NCI-H1417 (cell line): ENCODE data around the gene TBC1D10A.
A peak's percentile ranks its signal among the peaks of the same experiment; 100 is the strongest.

Experiments
- DNase-seq, 3 experiments: peaks; one replicate each; lab custom pipeline; 2025; lab: John Stamatoyannopoulos, UW

The TBC1D10A gene

GRCh38 chr22:30246814-30247376, 79.8 kb downstream of the TBC1D10A start:
- no peak for DNase-seq

- peak in 2 of 3 experiments; percentile 4 to 8 for DNase-seq
These were observed 80.5 kb downstream of the TBC1D10A start, which contains the start of gene LIF for GRCh38 chr22:30245985-30246813. Gene LIF, minus strand, starts transcription at chr22:30246759. Its CDS starts 64 bp downstream, at chr22:30246695.

DNA sequence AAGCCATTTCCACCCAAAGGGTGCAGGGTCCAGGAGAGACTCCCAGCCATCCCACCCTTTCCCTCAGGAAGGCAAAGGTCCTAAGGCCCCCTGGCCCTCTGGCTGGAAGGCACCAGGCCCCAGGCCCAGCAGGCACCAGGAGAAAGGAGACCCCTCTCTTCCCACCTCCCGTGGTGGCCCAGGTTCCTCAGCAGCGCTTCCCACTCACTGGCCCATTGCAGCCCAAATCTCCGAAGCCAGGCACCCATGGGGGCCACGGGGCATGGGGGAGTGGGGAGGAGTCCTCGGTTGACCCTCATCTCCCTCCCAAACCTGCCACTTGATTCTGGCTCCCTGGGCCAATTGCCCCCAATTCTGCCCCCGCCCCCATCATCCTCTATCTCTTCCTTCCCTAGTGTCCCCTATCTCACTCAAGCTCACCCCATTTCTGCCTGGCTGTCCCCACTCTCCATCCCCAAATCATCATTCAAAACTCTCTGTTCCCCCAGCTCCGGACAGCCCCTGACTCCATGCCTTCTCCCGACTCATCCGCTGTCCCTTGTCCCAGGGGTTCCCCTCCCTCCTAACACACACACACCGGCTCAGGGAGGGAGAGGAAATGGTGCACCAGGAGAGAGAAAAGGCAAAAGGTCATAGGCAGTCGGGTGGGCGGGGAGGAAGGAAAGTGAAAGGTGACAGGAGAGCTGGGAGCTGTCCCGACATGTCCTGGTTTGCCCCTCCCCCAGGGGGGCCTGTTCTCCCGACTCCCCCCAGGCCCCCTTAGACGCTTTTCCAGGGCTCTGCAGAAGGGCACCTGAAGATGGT, 81.4 kb downstream of the TBC1D10A start:
- no peak for DNase-seq

DNA sequence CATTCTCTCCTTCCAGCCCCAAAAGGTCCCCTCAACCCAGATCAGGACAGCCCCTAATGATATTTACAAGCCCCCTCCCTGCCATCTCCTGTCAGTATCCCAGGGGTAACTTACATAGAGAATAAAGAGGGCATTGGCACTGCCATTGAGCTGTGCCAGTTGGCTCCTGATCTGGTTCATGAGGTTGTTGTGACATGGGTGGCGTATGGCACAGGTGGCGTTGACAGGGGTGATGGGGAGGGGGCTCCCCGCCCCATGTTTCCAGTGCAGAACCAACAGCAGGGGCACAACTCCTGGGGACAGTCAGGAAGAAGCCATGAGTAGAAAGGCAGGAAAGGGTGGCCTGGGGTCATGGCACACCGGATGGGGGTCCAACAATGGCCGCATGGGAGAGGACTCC, 82.1 kb downstream of the TBC1D10A start:
- no peak for DNase-seq

- no peak for DNase-seq
These were observed 82.7 kb downstream of the TBC1D10A start for GRCh38 chr22:30244066-30244465.

GRCh38 chr22:30243661-30244060, 83.1 kb downstream of the TBC1D10A start:
- no peak for DNase-seq
